ENCODE results near the gene PRUNE2. TPM values are rescaled to one million over a fixed set of nuclear protein-coding genes. Genes with fewer than 3 reads are reported as not detected.

Gene PRUNE2
- total RNA-seq, 1 donor from 2014 or later: 8.7 TPM

GRCh38 chr9:76619197-76619596, 286.7 kb downstream of the PRUNE2 start:
- H3K36me3 ChIP-seq (ENCODE audit: insufficient read depth, low read length): no peaks in the 10 kb centered on the region
- Mint-ChIP-seq H3K4me1 (ENCODE audit: low read depth, unreplicated experiment) (peaks cover 16% of the 10 kb centered on the region), H3K4me3 (ENCODE audit: unreplicated experiment) (no peak overlapping the region), H3K27me3 (ENCODE audit: low read depth, unreplicated experiment) (no peaks in the 10 kb centered on the region), H3K9me3 (ENCODE audit: unreplicated experiment) (no peaks in the 10 kb centered on the region), H3K36me3 (ENCODE audit: low read depth, unreplicated experiment) (no peaks in the 10 kb centered on the region), H3K27ac (ENCODE audit: unreplicated experiment) (no peak overlapping the region)
- H3K27me3 ChIP-seq (ENCODE audit: insufficient read depth, low read length): no peaks in the 10 kb centered on the region
- peak; percentile 34 for FAIRE-seq
- DNase-seq (ENCODE audit: low read depth): no peak
- H3K79me2 ChIP-seq (ENCODE audit: insufficient read depth, low read length): no peaks in the 10 kb centered on the region
- H3K9me3 ChIP-seq (ENCODE audit: insufficient read depth, low read depth, low read length): no peaks in the 10 kb centered on the region
- no peaks in the 10 kb centered on the region for H3K4me1 ChIP-seq (ENCODE audit: insufficient read depth, low read length)
- H2AFZ ChIP-seq (ENCODE audit: low read depth, low read length): no peak overlapping the region
- no peaks in the 10 kb centered on the region for H4K20me1 ChIP-seq (ENCODE audit: insufficient read depth, low read length)
- no peak overlapping the region for H3K27ac ChIP-seq (ENCODE audit: low read depth, low read length)
- no peak overlapping the region for H3K9ac ChIP-seq (ENCODE audit: low read length)
- H3K4me3 ChIP-seq (ENCODE audit: insufficient read depth, low read depth, low read length): no peak overlapping the region
- no peak overlapping the region for H3K4me2 ChIP-seq (ENCODE audit: low read length)
- no peak for TF ChIP-seq CTCF (IDR thresholded peaks at IDR 0.05; ENCODE audit: insufficient read depth, low read depth, low read length)
- no peak for TF ChIP-seq EZH2 (IDR thresholded peaks at IDR 0.05; ENCODE audit: insufficient read depth, low read length)

GRCh38 chr9:76618762-76619161, 287.2 kb downstream of the PRUNE2 start:
- no peak overlapping the region for H3K4me3 ChIP-seq (ENCODE audit: insufficient read depth, low read depth, low read length)
- H3K27ac ChIP-seq (ENCODE audit: low read depth, low read length): no peak overlapping the region
- no peaks in the 10 kb centered on the region for H3K36me3 ChIP-seq (ENCODE audit: insufficient read depth, low read length)
- no peak overlapping the region for H3K9ac ChIP-seq (ENCODE audit: low read length)
- H2AFZ ChIP-seq (ENCODE audit: low read depth, low read length): no peak overlapping the region
- H3K4me1 Mint-ChIP-seq (ENCODE audit: low read depth, unreplicated experiment): peaks cover 16% of the 10 kb centered on the region
- FAIRE-seq (peak; percentile 29), DNase-seq (ENCODE audit: low read depth) (peak; percentile 49)
- H3K9me3 Mint-ChIP-seq (ENCODE audit: unreplicated experiment): no peaks in the 10 kb centered on the region
- TF ChIP-seq EZH2 (IDR thresholded peaks at IDR 0.05; ENCODE audit: insufficient read depth, low read length) (no peak), CTCF (IDR thresholded peaks at IDR 0.05; ENCODE audit: insufficient read depth, low read depth, low read length) (no peak)
- no peaks in the 10 kb centered on the region for H3K27me3 Mint-ChIP-seq (ENCODE audit: low read depth, unreplicated experiment)
- H3K4me1 ChIP-seq (ENCODE audit: insufficient read depth, low read length): no peaks in the 10 kb centered on the region
- H3K27ac Mint-ChIP-seq (ENCODE audit: unreplicated experiment): no peak overlapping the region
- H3K79me2 ChIP-seq (ENCODE audit: insufficient read depth, low read length): no peaks in the 10 kb centered on the region
- no peaks in the 10 kb centered on the region for H3K36me3 Mint-ChIP-seq (ENCODE audit: low read depth, unreplicated experiment)
- no peak overlapping the region for H3K4me2 ChIP-seq (ENCODE audit: low read length)
- no peaks in the 10 kb centered on the region for H4K20me1 ChIP-seq (ENCODE audit: insufficient read depth, low read length)
- H3K27me3 ChIP-seq (ENCODE audit: insufficient read depth, low read length): peaks cover 2% of the 10 kb centered on the region
- H3K4me3 Mint-ChIP-seq (ENCODE audit: unreplicated experiment): peak overlapping the region; percentile 42
- no peaks in the 10 kb centered on the region for H3K9me3 ChIP-seq (ENCODE audit: insufficient read depth, low read depth, low read length)

- Histone ChIP-seq H3K27ac (ENCODE audit: low read depth, low read length) (no peak overlapping the region), H3K79me2 (ENCODE audit: insufficient read depth, low read length) (no peaks in the 10 kb centered on the region), H3K9me3 (ENCODE audit: insufficient read depth, low read depth, low read length) (no peaks in the 10 kb centered on the region), H4K20me1 (ENCODE audit: insufficient read depth, low read length) (no peaks in the 10 kb centered on the region), H2AFZ (ENCODE audit: low read depth, low read length) (no peak overlapping the region), H3K4me2 (ENCODE audit: low read length) (no peak overlapping the region), H3K9ac (ENCODE audit: low read length) (no peak overlapping the region), H3K27me3 (ENCODE audit: insufficient read depth, low read length) (peaks cover 2% of the 10 kb centered on the region), H3K36me3 (ENCODE audit: insufficient read depth, low read length) (no peaks in the 10 kb centered on the region), H3K4me1 (ENCODE audit: insufficient read depth, low read length) (no peaks in the 10 kb centered on the region), H3K4me3 (ENCODE audit: insufficient read depth, low read depth, low read length) (no peak overlapping the region)
- H3K36me3 Mint-ChIP-seq (ENCODE audit: low read depth, unreplicated experiment): no peaks in the 10 kb centered on the region
- TF ChIP-seq EZH2 (IDR thresholded peaks at IDR 0.05; ENCODE audit: insufficient read depth, low read length) (no peak), CTCF (IDR thresholded peaks at IDR 0.05; ENCODE audit: insufficient read depth, low read depth, low read length) (no peak)
- H3K9me3 Mint-ChIP-seq (ENCODE audit: unreplicated experiment): no peaks in the 10 kb centered on the region
- no peak for FAIRE-seq
- no peak overlapping the region for H3K27ac Mint-ChIP-seq (ENCODE audit: unreplicated experiment)
- no peaks in the 10 kb centered on the region for H3K27me3 Mint-ChIP-seq (ENCODE audit: low read depth, unreplicated experiment)
- peaks cover 16% of the 10 kb centered on the region for H3K4me1 Mint-ChIP-seq (ENCODE audit: low read depth, unreplicated experiment)
- no peak overlapping the region for H3K4me3 Mint-ChIP-seq (ENCODE audit: unreplicated experiment)
- DNase-seq (ENCODE audit: low read depth): no peak
Measured at GRCh38 chr9:76617497-76618175, 288.3 kb downstream of the PRUNE2 start.
